Ammon's horn (tissue), 1 donor: ENCODE measurements around the gene CDH11.

Experiments
- DNase-seq: peaks from one replicate; pipeline ENCODE4 v3.0.0-alpha.2; 2016; ENCODE audit warnings: low spot score

CDH11 gene, protein sequence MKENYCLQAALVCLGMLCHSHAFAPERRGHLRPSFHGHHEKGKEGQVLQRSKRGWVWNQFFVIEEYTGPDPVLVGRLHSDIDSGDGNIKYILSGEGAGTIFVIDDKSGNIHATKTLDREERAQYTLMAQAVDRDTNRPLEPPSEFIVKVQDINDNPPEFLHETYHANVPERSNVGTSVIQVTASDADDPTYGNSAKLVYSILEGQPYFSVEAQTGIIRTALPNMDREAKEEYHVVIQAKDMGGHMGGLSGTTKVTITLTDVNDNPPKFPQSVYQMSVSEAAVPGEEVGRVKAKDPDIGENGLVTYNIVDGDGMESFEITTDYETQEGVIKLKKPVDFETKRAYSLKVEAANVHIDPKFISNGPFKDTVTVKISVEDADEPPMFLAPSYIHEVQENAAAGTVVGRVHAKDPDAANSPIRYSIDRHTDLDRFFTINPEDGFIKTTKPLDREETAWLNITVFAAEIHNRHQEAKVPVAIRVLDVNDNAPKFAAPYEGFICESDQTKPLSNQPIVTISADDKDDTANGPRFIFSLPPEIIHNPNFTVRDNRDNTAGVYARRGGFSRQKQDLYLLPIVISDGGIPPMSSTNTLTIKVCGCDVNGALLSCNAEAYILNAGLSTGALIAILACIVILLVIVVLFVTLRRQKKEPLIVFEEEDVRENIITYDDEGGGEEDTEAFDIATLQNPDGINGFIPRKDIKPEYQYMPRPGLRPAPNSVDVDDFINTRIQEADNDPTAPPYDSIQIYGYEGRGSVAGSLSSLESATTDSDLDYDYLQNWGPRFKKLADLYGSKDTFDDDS

DNA sequence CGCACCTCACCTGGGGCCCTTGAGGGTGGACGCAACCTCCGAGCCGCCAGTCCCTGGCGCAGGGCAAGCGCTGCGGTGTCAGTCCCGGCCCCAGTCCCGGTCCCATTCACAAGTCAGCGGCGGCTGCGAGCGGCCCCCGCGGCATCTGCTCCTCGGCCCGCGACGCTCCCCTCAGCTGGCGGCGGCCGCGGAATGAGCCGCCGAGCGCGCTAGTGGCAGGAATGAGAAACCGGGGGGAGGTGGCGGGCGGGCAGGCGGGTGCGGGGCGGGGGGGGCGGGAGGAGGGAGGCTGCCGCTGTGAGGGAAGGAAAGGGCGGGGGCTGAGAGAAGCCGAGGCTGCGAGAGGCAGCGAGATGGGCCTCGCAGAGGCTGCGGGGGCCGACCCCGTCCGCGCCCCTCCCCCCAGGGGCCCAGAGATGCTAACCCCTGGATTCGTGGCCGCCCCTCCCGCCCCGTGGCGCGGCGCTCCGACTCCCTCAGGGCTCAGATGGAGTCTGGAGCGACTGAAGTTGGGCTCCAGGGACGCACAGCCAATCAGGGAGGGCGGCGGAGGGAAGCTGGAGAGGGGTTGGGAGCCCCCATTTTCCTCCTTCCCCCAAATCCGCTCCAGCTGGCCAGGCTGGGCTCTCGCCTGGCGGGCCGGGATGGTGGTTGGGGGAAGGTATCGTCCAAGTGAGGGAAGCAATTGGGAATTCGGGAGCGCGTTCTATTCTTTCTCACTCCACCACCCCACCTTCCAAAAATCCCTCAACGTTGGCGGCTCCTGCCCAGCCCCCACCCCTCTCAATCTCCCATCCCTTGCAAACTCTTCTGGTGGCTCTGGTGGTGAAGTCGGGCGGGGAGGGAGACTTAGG is at the start of gene CDH11:
Gene CDH11, minus strand, starts transcription at position 194 of the 854 bp plus-strand sequence. CDS start 117,194 bp downstream, outside the sequence.
- DNase-seq: peak; percentile 68

- no peak for DNase-seq
Observed at GRCh38 chr16:65154321-65154720, 32.5 kb upstream of the CDH11 start.

DNA sequence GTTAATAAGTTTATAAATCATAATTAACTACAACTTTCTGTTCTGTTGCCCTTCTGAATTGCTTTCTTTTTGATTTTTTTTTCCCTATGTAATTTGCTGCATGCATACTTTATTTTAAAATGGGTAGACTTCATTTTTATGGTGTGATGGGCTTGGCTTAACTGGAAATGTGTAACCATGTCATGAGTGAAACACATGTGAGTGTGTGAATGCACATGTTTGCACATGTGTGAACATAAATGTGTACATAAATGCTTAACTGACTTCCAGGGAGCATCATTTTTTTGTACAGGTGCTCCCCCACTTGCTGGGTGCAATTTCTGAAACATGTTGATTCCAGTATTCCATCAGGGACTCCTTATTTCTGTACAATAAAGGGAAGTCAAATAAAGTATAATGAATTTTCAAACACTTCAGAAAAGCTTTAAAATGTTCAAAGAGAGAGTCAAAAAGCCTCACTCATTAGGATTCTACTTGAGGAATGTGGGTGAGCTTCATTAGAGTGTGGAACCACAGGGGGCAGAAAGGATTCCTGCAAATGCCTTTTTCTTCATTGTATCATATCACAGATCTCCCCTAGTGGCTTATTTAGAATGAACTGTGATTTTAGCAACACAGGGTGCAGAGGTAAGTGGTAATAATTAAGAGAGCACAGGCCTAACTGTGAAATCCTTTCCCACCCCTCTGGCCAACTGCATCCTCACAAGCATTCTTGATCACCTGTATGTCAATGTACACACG is 31.7 kb upstream of the CDH11 start:
- no peak for DNase-seq

- DNase-seq: no peak
Observed at GRCh38 chr16:65148804-65149203, 26.9 kb upstream of the CDH11 start.

DNA sequence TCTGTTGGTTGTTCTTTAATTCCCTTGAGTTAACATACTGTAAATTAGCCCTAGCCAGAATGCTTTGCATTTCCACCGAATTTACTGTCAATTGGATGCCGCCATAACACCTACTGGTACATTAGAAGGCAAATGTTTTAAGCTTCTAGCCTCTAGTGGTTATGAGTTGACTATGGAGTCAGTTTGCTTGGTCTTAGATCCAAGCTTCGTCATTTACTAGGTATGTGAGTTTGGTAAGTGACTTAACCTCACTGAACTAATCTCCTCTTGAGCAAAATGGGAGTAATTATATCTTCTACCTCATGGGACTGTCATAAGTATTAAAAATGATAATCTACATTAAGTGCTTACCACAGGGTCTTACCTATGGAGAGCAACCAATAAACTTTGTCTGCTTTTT is 20.4 kb upstream of the CDH11 start:
- no peak for DNase-seq

GRCh38 chr16:65136681-65137080 is 14.8 kb upstream of the CDH11 start:
- no peak for DNase-seq

- DNase-seq: no peak
Observed at GRCh38 chr16:65126845-65127624, 5.2 kb upstream of the CDH11 start.

GRCh38 chr16:65125871-65126270 is 4.0 kb upstream of the CDH11 start:
- no peak for DNase-seq

DNA sequence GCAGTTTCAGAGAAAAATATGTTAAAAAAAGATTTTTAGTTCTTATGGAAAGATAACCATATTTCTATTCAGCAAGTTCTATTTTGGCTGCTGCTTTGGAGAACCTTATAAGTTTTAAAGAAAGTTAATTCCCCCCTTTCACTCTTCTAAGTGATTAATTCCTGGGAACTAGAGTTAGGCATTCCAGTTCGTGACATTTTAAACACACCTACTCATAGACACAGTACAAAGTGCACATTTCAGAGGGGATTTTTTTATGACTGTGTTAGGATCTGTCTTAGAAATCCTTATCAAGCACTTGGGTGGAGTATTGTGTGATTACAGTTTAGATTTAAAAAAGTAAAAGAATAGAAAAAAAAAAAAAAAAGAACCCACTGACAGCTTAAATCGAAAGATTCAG is 3.5 kb upstream of the CDH11 start:
- DNase-seq: no peak

DNA sequence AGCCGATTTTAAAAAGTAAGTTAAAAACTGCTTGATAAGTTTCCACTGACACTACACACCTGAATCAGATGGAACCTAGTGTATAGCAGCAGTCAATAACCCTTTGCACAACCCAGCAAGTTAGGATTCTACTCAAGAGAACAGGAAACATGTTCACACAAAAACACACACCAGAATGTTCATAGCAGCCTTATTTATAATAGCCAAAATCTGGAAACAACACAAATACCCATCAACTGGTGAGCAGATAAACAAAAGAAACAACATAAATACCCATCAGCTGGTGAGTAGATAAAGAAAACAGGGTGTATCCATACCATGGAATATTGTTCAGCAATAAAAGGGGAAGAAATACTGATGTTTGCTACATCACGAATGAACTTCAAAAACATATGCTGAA is 2.7 kb upstream of the CDH11 start:
- DNase-seq: no peak

- DNase-seq: no peak
Observed at GRCh38 chr16:65124212-65124548, 2.3 kb upstream of the CDH11 start.

DNA sequence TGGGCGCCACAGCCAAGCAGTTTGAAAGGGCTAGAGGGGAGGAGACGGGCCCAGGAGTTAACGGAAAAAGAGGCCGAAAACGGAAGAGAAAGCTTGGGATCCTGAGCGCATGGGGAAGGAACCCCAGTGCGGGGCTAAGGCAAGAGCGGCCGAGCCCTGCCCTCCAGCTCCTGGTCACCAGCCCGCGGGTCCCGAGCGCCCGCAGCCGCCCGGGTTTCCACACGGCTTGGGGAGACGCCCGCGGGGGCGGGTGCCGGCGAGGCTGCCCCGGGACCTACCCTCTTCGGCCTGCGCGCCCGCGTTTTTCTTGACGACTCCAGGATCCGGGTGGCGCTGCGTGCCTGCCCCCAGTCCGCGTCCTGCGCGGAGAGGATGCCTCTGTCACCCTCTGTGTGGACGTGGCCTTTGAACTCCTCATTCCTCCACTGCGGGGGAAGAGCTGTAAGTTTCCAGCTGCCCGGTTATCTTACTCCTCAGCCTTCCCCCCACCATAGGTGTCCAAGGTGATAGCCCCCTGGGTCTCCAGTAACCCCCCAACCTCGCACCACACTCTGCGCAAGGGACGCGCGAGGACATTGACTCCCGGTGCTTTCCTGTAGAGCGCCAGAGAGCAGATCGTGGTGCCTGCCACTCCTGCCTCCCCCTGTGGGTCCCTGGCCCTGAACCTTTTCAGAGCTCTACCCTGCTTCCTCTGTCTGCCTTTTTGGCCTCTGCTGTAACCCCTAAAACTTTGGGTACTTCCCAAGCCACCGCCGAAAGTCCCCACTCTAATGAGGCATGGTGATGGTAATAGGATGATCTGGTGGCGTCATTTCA is 1.7 kb upstream of the CDH11 start:
- peak; percentile 30 for DNase-seq

- DNase-seq: peak; percentile 58
Observed at GRCh38 chr16:65122724-65123395, 997 bp upstream of the CDH11 start.

- DNase-seq: peak; percentile 35
Observed at GRCh38 chr16:65120831-65121721, 787 bp downstream of the CDH11 start.

- no peak for DNase-seq
Observed at GRCh38 chr16:65120461-65120830, 1.4 kb downstream of the CDH11 start.

- peak; percentile 59 for DNase-seq
Observed at GRCh38 chr16:65119901-65120401, 1.9 kb downstream of the CDH11 start.

DNA sequence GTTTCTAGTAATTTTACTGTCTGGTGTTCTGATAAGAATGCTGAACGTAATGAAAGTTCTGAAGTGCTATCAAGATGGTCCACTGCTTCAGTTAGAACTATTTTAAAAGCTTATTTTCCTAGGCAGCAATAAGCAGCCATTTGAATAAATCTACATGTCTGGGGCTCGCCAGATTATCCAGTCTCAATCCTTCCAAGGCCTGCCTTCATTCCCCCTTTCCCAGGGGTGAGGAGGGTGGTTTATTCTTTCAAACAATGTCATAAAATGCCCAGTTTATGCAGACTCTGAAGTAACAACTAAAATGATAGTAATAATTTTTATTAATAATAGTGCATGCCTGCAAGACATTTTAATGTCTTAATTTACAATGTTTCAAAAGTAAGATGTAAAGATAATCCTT is 2.4 kb downstream of the CDH11 start:
- DNase-seq: no peak

GRCh38 chr16:65118871-65119270 is 3.0 kb downstream of the CDH11 start:
- no peak for DNase-seq
